GM12878 (cell line): ENCODE results near the gene ZNF480. TPM values are rescaled to one million over a fixed set of nuclear protein-coding genes. Genes with fewer than 3 reads are reported as not detected.

Experiments used
- ATAC-seq: fragments of 200-7000 bp; cut with Tn5 transposase; 3 replicates; pipeline ENCODE4 v1.9.1; 2020; ENCODE audit warnings: mild to moderate bottlenecking, moderate library complexity
- BruUV-seq: library from RNA; stranded (reverse); fragments of 400-500 nt; replicated peaks from 2 replicates; lab custom pipeline; 2021; lab: Mats Ljungman, UMichigan
- CTCF ChIA-PET: fragments of 300-600 bp; sonication (Branson Sonifier 250); formaldehyde crosslinking; extraction: SDS; loops from one replicate; lab custom pipeline; 2021; ENCODE audit warnings: inconsistent platforms; lab: Yijun Ruan, JAX
- POLR2A ChIA-PET: fragments of 350-600 bp; formaldehyde crosslinking; extraction: SDS; loops from one replicate; lab custom pipeline; 2021; ENCODE audit warnings: inconsistent platforms; lab: Charles Lee
- RAD21 ChIA-PET: fragments of 300-600 bp; sonication (Branson Sonifier 250); formaldehyde crosslinking; loops from one replicate; lab custom pipeline; 2023; ENCODE audit warnings: antibody characterized with exemption; ENCODE audit not compliant: unreplicated experiment; lab: Charles Lee
- SMC1A ChIA-PET: fragments of 300-600 bp; sonication (Branson Sonifier 250); formaldehyde crosslinking; loops from one replicate; lab custom pipeline; 2023; ENCODE audit not compliant: unreplicated experiment, uncharacterized antibody; lab: Charles Lee
- DNase-seq: peaks from one replicate; pipeline ENCODE4 v3.0.0-alpha.2; 2011; ENCODE audit warnings: low read depth, low spot score
- FAIRE-seq: peaks from 3 replicates; lab custom pipeline; 2011; peaks lifted over from hg19 to GRCh38; lab: Jason Lieb, UNC
- H2AFZ ChIP-seq: 2 replicates; pipeline ENCODE4 v1.6.0; 2011; ENCODE audit warnings: low read depth, low read length, control low read depth; ENCODE audit not compliant: control insufficient read depth
- H3K27ac ChIP-seq: 2 replicates; pipeline ENCODE4 v1.5.1; 2011; ENCODE audit warnings: control low read depth; ENCODE audit not compliant: control insufficient read depth, insufficient read depth
- H3K27me3 ChIP-seq, 2 experiments: replicated peaks in 1 of 2; 2 replicates each; pipeline versions ENCODE4 v1.6.0 to v1.6.1; 2011; ENCODE audit warnings: low read length in 1 of 2; ENCODE audit not compliant: control insufficient read depth in 2 of 2, insufficient read depth in 2 of 2
- H3K36me3 ChIP-seq, 2 experiments: 2 replicates each; pipeline ENCODE4 v1.5.1; 2011; ENCODE audit warnings: low read length in 1 of 2; ENCODE audit not compliant: control insufficient read depth in 2 of 2, insufficient read depth in 2 of 2
- H3K4me1 ChIP-seq: 2 replicates; pipeline ENCODE4 v1.6.1; 2011; ENCODE audit warnings: mild to moderate bottlenecking, low read length, moderate library complexity, mixed read lengths; ENCODE audit not compliant: control insufficient read depth, insufficient read depth
- H3K4me2 ChIP-seq: 2 replicates; pipeline ENCODE4 v1.6.0; 2011; ENCODE audit warnings: control low read depth; ENCODE audit not compliant: control insufficient read depth, insufficient read depth
- H3K4me3 ChIP-seq: fragments of 200-600 bp; sonication (generic); 2 replicates; pipeline ENCODE4 v1.5.1; 2016
- H3K79me2 ChIP-seq: 2 replicates; pipeline ENCODE4 v1.6.0; 2011; ENCODE audit warnings: low read length; ENCODE audit not compliant: control insufficient read depth, insufficient read depth
- H3K9ac ChIP-seq: 2 replicates; pipeline ENCODE4 v1.8.0; 2011; ENCODE audit warnings: low read length, control low read depth, mixed read lengths; ENCODE audit not compliant: control insufficient read depth, insufficient read depth
- H3K9me3 ChIP-seq: replicated peaks from 3 replicates; pipeline ENCODE4 v1.5.1; 2011; ENCODE audit warnings: mild to moderate bottlenecking, low read length; ENCODE audit not compliant: control insufficient read depth, insufficient read depth
- H4K20me1 ChIP-seq: 2 replicates; pipeline ENCODE4 v1.6.0; 2011; ENCODE audit not compliant: control insufficient read depth, insufficient read depth
- CBX3 ChIP-seq: fragments of 200-600 bp; sonication (generic); IDR thresholded peaks from 2 replicates; pipeline ENCODE4 v1.6.1; 2016; ENCODE audit warnings: low read depth, borderline replicate concordance
- EGR1 ChIP-seq, 2 experiments: IDR thresholded peaks; 1 replicate in 1 of 2; 2 replicates in 1 of 2; pipeline ENCODE4 v1.6.1; 2011 to 2012; ENCODE audit warnings: low read depth in 2 of 2, low read length in 2 of 2, borderline replicate concordance in 1 of 2, mild to moderate bottlenecking in 1 of 2, moderate library complexity in 1 of 2
- IKZF2 ChIP-seq, 2 experiments: fragments of 450-650 bp; IDR thresholded peaks; 2 replicates each; pipeline ENCODE4 v1.6.1; 2017; ENCODE audit warnings: mild to moderate bottlenecking in 2 of 2, moderate library complexity in 2 of 2
- MXI1 ChIP-seq: fragments of 150-350 bp; IDR thresholded peaks from 2 replicates; pipeline ENCODE4 v1.6.1; 2011; ENCODE audit warnings: low read depth, mild to moderate bottlenecking, inconsistent platforms, low read length, improper control_type of control experiment
- NFXL1 ChIP-seq: fragments of 450-650 bp; IDR thresholded peaks from 2 replicates; pipeline ENCODE4 v1.6.1; 2017; ENCODE audit warnings: antibody characterized with exemption, mild to moderate bottlenecking, borderline replicate concordance
- NFYA ChIP-seq: IDR thresholded peaks from 2 replicates; pipeline ENCODE4 v1.6.1; 2011; ENCODE audit warnings: low read depth, mild to moderate bottlenecking, low read length, improper control_type of control experiment, borderline replicate concordance
- NR2C2 ChIP-seq: IDR thresholded peaks from 2 replicates; pipeline ENCODE4 v1.6.1; 2011; ENCODE audit warnings: borderline replicate concordance, low read depth; ENCODE audit not compliant: control insufficient read depth, insufficient read length
- RBBP5 ChIP-seq: fragments of 200-600 bp; sonication (generic); conservative IDR thresholded peaks from 2 replicates; pipeline ENCODE4 v1.6.1; 2016
- SMAD1 ChIP-seq: fragments of 450-650 bp; IDR thresholded peaks from 2 replicates; pipeline ENCODE4 v1.6.1; 2018; ENCODE audit warnings: mild to moderate bottlenecking, low read depth; ENCODE audit not compliant: partially characterized antibody
- SMAD5 ChIP-seq: IDR thresholded peaks from 2 replicates; pipeline ENCODE4 v1.6.1; 2016; ENCODE audit warnings: antibody characterized with exemption, low read depth
- STAT1 ChIP-seq: fragments of 450-650 bp; conservative IDR thresholded peaks from 2 replicates; pipeline ENCODE4 v1.6.1; 2014; ENCODE audit warnings: antibody characterized with exemption, mild to moderate bottlenecking
- STAT3 ChIP-seq: IDR thresholded peaks from 2 replicates; pipeline ENCODE4 v1.6.1; 2011; ENCODE audit warnings: low read depth, low read length, improper control_type of control experiment
- WGBS: methylation state at CpG from one replicate; pipeline ENCODE4 v1.1.6; 2016; ENCODE audit warnings: low lambda C conversion rate; ENCODE audit not compliant: insufficient replicate concordance, insufficient coverage; ENCODE audit errors: missing lambda C conversion rate; 5-methylcytosine and 5-hydroxymethylcytosine counted together
- in situ Hi-C: fragments of 300-500 bp; cut with MboI; formaldehyde crosslinking; loops from 9 replicates; pipeline ENCODE4 v1.14.3; 2018; ENCODE audit warnings: mixed read lengths
- intact Hi-C: fragments of 100-400 bp; cut with micrococcal nuclease; formaldehyde crosslinking; loops from one replicate; pipeline ENCODE4 v1.14.2; 2022; ENCODE audit not compliant: unreplicated experiment
- polyA plus RNA-seq, 11 experiments: library from polyadenylated mRNA; depleted of rRNA in 4 of 11; unstranded in 6 of 11; stranded (reverse) in 5 of 11; fragments of >200 nt; fragmentation: Nextera tagmentation in 4 of 11; fragmentation: Illumina TruSeq in 1 of 11; extraction: Ambion mirVana in 4 of 11; extraction: Trizol in 1 of 11; gene quantifications; 1 replicate in 1 of 11; 2 replicates in 10 of 11; pipeline versions ENCODE4 v1.2.1 to v1.2.3, GENCODE V29; 2011 to 2016; ENCODE audit warnings: inconsistent platforms in 2 of 11, missing spikeins in 2 of 11, low read depth in 1 of 11
- total RNA-seq, 4 experiments: library from RNA; depleted of rRNA in 3 of 4; stranded (reverse); fragments of >200 nt in 3 of 4; fragmentation: Illumina TruSeq in 1 of 4; extraction: Trizol in 1 of 4; gene quantifications; 2 replicates each; pipeline versions ENCODE4 v1.2.1 to v1.2.3, GENCODE V29; 2013 to 2021
- TF ChIP-seq, protein P1 (sequence below): fragments of 450-650 bp; IDR thresholded peaks from 2 replicates; pipeline ENCODE4 v1.6.1; 2017; ENCODE audit warnings: mild to moderate bottlenecking, moderate library complexity
- TF ChIP-seq, protein P2 (sequence below): IDR thresholded peaks from 2 replicates; pipeline ENCODE4 v1.6.1; 2012; ENCODE audit warnings: improper control_type of control experiment, low read depth, low read length; ENCODE audit not compliant: insufficient replicate concordance
- TF ChIP-seq, protein P3 (sequence below): IDR thresholded peaks from 2 replicates; pipeline ENCODE4 v1.6.1; 2011; ENCODE audit warnings: borderline replicate concordance, low read depth, mild to moderate bottlenecking, moderate library complexity, mixed read lengths, low read length; ENCODE audit not compliant: insufficient read depth; ENCODE audit errors: extremely low read length

ZNF480 gene
- total and polyA plus RNA-seq, 10 of the 15 experiments (the other 5 are each of a cell fraction or from before 2014, with no cell fraction given), result 6.6 to 26.5 (median 16.8) TPM

DNA sequence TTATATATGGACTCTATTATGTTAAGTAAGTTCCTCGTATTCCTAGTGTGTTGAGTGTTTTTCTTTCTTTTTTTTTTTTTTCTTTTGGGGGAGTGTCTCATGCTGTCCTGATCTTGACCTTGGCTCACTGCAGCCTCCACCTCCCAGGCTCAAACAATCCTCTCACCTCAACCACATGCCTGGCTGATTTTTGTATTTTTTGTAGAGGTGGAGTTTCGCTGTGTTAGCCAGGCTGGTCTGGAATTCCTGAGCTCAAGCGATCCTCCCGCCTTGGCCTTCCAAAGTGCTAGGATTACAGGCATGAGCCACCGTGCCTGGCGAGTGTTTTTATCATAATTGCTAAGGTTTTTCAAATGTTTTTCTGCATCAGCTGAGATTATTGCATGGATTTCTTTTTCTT lies 10.7 kb upstream of the ZNF480 start:
- ATAC-seq, result no peak
- intact Hi-C loops, result no loop called here
- TF ChIP-seq NR2C2, result no peak
- TF ChIP-seq STAT1, result no peak
- no peak for TF ChIP-seq MXI1
- TF ChIP-seq NFYA, result no peak
- TF ChIP-seq STAT3, result no peak
- TF ChIP-seq NFXL1, result no peak
- TF ChIP-seq, protein P1, sequence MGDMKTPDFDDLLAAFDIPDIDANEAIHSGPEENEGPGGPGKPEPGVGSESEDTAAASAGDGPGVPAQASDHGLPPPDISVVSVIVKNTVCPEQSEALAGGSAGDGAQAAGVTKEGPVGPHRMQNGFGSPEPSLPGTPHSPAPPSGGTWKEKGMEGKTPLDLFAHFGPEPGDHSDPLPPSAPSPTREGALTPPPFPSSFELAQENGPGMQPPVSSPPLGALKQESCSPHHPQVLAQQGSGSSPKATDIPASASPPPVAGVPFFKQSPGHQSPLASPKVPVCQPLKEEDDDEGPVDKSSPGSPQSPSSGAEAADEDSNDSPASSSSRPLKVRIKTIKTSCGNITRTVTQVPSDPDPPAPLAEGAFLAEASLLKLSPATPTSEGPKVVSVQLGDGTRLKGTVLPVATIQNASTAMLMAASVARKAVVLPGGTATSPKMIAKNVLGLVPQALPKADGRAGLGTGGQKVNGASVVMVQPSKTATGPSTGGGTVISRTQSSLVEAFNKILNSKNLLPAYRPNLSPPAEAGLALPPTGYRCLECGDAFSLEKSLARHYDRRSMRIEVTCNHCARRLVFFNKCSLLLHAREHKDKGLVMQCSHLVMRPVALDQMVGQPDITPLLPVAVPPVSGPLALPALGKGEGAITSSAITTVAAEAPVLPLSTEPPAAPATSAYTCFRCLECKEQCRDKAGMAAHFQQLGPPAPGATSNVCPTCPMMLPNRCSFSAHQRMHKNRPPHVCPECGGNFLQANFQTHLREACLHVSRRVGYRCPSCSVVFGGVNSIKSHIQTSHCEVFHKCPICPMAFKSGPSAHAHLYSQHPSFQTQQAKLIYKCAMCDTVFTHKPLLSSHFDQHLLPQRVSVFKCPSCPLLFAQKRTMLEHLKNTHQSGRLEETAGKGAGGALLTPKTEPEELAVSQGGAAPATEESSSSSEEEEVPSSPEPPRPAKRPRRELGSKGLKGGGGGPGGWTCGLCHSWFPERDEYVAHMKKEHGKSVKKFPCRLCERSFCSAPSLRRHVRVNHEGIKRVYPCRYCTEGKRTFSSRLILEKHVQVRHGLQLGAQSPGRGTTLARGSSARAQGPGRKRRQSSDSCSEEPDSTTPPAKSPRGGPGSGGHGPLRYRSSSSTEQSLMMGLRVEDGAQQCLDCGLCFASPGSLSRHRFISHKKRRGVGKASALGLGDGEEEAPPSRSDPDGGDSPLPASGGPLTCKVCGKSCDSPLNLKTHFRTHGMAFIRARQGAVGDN, result no peak
- no peak for TF ChIP-seq CBX3
- TF ChIP-seq, protein P2, sequence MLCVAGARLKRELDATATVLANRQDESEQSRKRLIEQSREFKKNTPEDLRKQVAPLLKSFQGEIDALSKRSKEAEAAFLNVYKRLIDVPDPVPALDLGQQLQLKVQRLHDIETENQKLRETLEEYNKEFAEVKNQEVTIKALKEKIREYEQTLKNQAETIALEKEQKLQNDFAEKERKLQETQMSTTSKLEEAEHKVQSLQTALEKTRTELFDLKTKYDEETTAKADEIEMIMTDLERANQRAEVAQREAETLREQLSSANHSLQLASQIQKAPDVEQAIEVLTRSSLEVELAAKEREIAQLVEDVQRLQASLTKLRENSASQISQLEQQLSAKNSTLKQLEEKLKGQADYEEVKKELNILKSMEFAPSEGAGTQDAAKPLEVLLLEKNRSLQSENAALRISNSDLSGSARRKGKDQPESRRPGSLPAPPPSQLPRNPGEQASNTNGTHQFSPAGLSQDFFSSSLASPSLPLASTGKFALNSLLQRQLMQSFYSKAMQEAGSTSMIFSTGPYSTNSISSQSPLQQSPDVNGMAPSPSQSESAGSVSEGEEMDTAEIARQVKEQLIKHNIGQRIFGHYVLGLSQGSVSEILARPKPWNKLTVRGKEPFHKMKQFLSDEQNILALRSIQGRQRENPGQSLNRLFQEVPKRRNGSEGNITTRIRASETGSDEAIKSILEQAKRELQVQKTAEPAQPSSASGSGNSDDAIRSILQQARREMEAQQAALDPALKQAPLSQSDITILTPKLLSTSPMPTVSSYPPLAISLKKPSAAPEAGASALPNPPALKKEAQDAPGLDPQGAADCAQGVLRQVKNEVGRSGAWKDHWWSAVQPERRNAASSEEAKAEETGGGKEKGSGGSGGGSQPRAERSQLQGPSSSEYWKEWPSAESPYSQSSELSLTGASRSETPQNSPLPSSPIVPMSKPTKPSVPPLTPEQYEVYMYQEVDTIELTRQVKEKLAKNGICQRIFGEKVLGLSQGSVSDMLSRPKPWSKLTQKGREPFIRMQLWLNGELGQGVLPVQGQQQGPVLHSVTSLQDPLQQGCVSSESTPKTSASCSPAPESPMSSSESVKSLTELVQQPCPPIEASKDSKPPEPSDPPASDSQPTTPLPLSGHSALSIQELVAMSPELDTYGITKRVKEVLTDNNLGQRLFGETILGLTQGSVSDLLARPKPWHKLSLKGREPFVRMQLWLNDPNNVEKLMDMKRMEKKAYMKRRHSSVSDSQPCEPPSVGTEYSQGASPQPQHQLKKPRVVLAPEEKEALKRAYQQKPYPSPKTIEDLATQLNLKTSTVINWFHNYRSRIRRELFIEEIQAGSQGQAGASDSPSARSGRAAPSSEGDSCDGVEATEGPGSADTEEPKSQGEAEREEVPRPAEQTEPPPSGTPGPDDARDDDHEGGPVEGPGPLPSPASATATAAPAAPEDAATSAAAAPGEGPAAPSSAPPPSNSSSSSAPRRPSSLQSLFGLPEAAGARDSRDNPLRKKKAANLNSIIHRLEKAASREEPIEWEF, result no peak
- no peak for TF ChIP-seq RBBP5
- no peak for TF ChIP-seq EGR1 (IDR thresholded peaks at IDR 0.05; ENCODE audit: borderline replicate concordance in 1 of 2, low read depth in 2 of 2, low read length in 2 of 2)
- TF ChIP-seq SMAD5, result no peak
- TF ChIP-seq, protein P3, sequence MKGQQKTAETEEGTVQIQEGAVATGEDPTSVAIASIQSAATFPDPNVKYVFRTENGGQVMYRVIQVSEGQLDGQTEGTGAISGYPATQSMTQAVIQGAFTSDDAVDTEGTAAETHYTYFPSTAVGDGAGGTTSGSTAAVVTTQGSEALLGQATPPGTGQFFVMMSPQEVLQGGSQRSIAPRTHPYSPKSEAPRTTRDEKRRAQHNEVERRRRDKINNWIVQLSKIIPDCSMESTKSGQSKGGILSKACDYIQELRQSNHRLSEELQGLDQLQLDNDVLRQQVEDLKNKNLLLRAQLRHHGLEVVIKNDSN, result no peak
- TF ChIP-seq SMAD1, result no peak
- TF ChIP-seq IKZF2 (IDR thresholded peaks at IDR 0.05), result no peak

More for the DNA sequence above, 10.7 kb upstream of the ZNF480 start:
- FAIRE-seq (no peak), DNase-seq (no peak)
- H3K4me3 ChIP-seq, result no peak overlapping the region
- POLR2A ChIA-PET, result interaction anchor here (0.6 to 0.7 kb wide), 2 partner anchors 247 to 508 kb away, joined by 4 to 5 read pairs; no protein-coding TSS in a partner anchor
- SMC1A ChIA-PET, result no interaction called here
- no peak overlapping the region for H3K4me2 ChIP-seq
- peaks cover 20% of the 10 kb centered on the region; the same call in 2 of the 3 replicates for H3K9me3 ChIP-seq
- no peaks in the 10 kb centered on the region; the same call in 1 of the 2 replicates for H3K79me2 ChIP-seq
- H3K27ac ChIP-seq, result no peak overlapping the region
- no peak overlapping the region for H2AFZ ChIP-seq
- RAD21 ChIA-PET, result no interaction called here
- in situ Hi-C loops, result no loop called here
- no TSS peak for BruUV-seq
- H3K36me3 ChIP-seq, result peaks cover 16 to 38% of the 10 kb centered on the region in 2 experiments
- CTCF ChIA-PET, result interaction anchor here (0.7 kb wide), 1 partner anchor 11 kb away, joined by 3 read pairs; no protein-coding TSS in a partner anchor
- H3K27me3 ChIP-seq, result no peaks in the 10 kb centered on the region
- no peaks in the 10 kb centered on the region for H3K4me1 ChIP-seq
- 98% methylated on average over 6 of the region's 6 CpGs for whole genome bisulfite sequencing
- H4K20me1 ChIP-seq, result no peaks in the 10 kb centered on the region
- H3K9ac ChIP-seq, result no peak overlapping the region
